ENCODE results near the gene NCAPH2.

The NCAPH2 gene

GRCh38 chr22:50505776-50506610 is 2.0 kb upstream of the NCAPH2 start:
- peaks cover 47% of the 10 kb centered on the region for H3K36me3 ChIP-seq
- no peaks in the 10 kb centered on the region for H3K27me3 ChIP-seq
- H3K27ac ChIP-seq = peak overlapping the region; percentile 92
- no peaks in the 10 kb centered on the region for H3K9me3 ChIP-seq
- peaks cover 16 to 22% of the 10 kb centered on the region in 2 experiments for H3K4me1 ChIP-seq (ENCODE audit: control insufficient read depth in 1 of 2, insufficient read depth in 1 of 2, low read depth in 1 of 2, low read length in 1 of 2)
- peak overlapping the region in 1 of 2 experiments; percentile 83 for H3K4me3 ChIP-seq (ENCODE audit: low read depth in 1 of 2, low read length in 1 of 2)
- no peak for TF ChIP-seq CTCF (IDR thresholded peaks at IDR 0.05)

- Histone ChIP-seq H3K4me3 (ENCODE audit: low read depth in 1 of 2, low read length in 1 of 2) (peak overlapping the region; percentile 61 to 83), H3K4me1 (ENCODE audit: control insufficient read depth in 1 of 2, insufficient read depth in 1 of 2, low read depth in 1 of 2, low read length in 1 of 2) (peaks cover 16 to 22% of the 10 kb centered on the region in 2 experiments), H3K36me3 (peaks cover 47% of the 10 kb centered on the region), H3K9me3 (no peaks in the 10 kb centered on the region), H3K27ac (peak overlapping the region; percentile 92), H3K27me3 (no peaks in the 10 kb centered on the region)
- no peak for TF ChIP-seq CTCF (IDR thresholded peaks at IDR 0.05)
Measured at GRCh38 chr22:50506611-50507420, 1.2 kb upstream of the NCAPH2 start.

- peak; percentile 38 for TF ChIP-seq CTCF (IDR thresholded peaks at IDR 0.05)
- no peaks in the 10 kb centered on the region for H3K27me3 ChIP-seq
- H3K4me1 ChIP-seq (ENCODE audit: control insufficient read depth in 1 of 2, insufficient read depth in 1 of 2, low read depth in 1 of 2, low read length in 1 of 2) = peaks cover 16 to 22% of the 10 kb centered on the region in 2 experiments
- peak within 1 kb of the TSS; percentile 92 for H3K27ac ChIP-seq
- peak within 1 kb of the TSS; percentile 79 to 83 for H3K4me3 ChIP-seq (ENCODE audit: low read depth in 1 of 2, low read length in 1 of 2)
- peaks cover 41% of the 10 kb centered on the region for H3K36me3 ChIP-seq
- H3K9me3 ChIP-seq = no peaks in the 10 kb centered on the region
Measured at GRCh38 chr22:50507421-50507990, 518 bp upstream of the NCAPH2 start, which contains the start of gene LMF2. Gene LMF2 (minus strand): TSS chr22:50507702. CDS start chr22:50507675, 27 bp downstream.

GRCh38 chr22:50508897-50509296 is 873 bp downstream of the NCAPH2 start:
- Histone ChIP-seq H3K36me3 (peaks cover 28% of the 10 kb centered on the region), H3K4me3 (ENCODE audit: low read depth in 1 of 2, low read length in 1 of 2) (peak overlapping the region; percentile 78 to 79), H3K27me3 (no peaks in the 10 kb centered on the region), H3K9me3 (no peaks in the 10 kb centered on the region), H3K27ac (peak overlapping the region; percentile 92), H3K4me1 (ENCODE audit: control insufficient read depth in 1 of 2, insufficient read depth in 1 of 2, low read depth in 1 of 2, low read length in 1 of 2) (peaks cover 16 to 22% of the 10 kb centered on the region in 2 experiments)
- TF ChIP-seq CTCF (IDR thresholded peaks at IDR 0.05) = no peak

- Histone ChIP-seq H3K4me1 (ENCODE audit: control insufficient read depth in 1 of 2, insufficient read depth in 1 of 2, low read depth in 1 of 2, low read length in 1 of 2) (peaks cover 6 to 12% of the 10 kb centered on the region in 2 experiments), H3K27ac (no peak overlapping the region), H3K36me3 (peaks cover 20% of the 10 kb centered on the region), H3K4me3 (ENCODE audit: low read depth in 1 of 2, low read length in 1 of 2) (no peak overlapping the region), H3K27me3 (no peaks in the 10 kb centered on the region), H3K9me3 (no peaks in the 10 kb centered on the region)
- no peak for TF ChIP-seq CTCF (IDR thresholded peaks at IDR 0.05)
Measured at GRCh38 chr22:50513175-50513574, 5.2 kb downstream of the NCAPH2 start.
